GM12878 (cell line): ENCODE data around the gene CACNA2D3. TPM values are rescaled to one million over a fixed set of nuclear protein-coding genes. Genes with fewer than 3 reads are reported as not detected.

Experiments
- ATAC-seq: fragments of 200-7000 bp; cut with Tn5 transposase; 3 replicates; pipeline ENCODE4 v1.9.1; 2020; ENCODE audit warnings: mild to moderate bottlenecking, moderate library complexity
- BruUV-seq: library from RNA; stranded (reverse); fragments of 400-500 nt; replicated peaks from 2 replicates; lab custom pipeline; 2021; lab: Mats Ljungman, UMichigan
- CTCF ChIA-PET: fragments of 300-600 bp; sonication (Branson Sonifier 250); formaldehyde crosslinking; extraction: SDS; loops from one replicate; lab custom pipeline; 2021; ENCODE audit warnings: inconsistent platforms; lab: Yijun Ruan, JAX
- POLR2A ChIA-PET: fragments of 350-600 bp; formaldehyde crosslinking; extraction: SDS; loops from one replicate; lab custom pipeline; 2021; ENCODE audit warnings: inconsistent platforms; lab: Charles Lee
- RAD21 ChIA-PET: fragments of 300-600 bp; sonication (Branson Sonifier 250); formaldehyde crosslinking; loops from one replicate; lab custom pipeline; 2023; ENCODE audit warnings: antibody characterized with exemption; ENCODE audit not compliant: unreplicated experiment; lab: Charles Lee
- SMC1A ChIA-PET: fragments of 300-600 bp; sonication (Branson Sonifier 250); formaldehyde crosslinking; loops from one replicate; lab custom pipeline; 2023; ENCODE audit not compliant: unreplicated experiment, uncharacterized antibody; lab: Charles Lee
- DNase-seq: peaks from one replicate; pipeline ENCODE4 v3.0.0-alpha.2; 2011; ENCODE audit warnings: low read depth, low spot score
- FAIRE-seq: peaks from 3 replicates; lab custom pipeline; 2011; peaks lifted over from hg19 to GRCh38; lab: Jason Lieb, UNC
- H2AFZ ChIP-seq: 2 replicates; pipeline ENCODE4 v1.6.0; 2011; ENCODE audit warnings: low read depth, low read length, control low read depth; ENCODE audit not compliant: control insufficient read depth
- H3K27ac ChIP-seq: 2 replicates; pipeline ENCODE4 v1.5.1; 2011; ENCODE audit warnings: control low read depth; ENCODE audit not compliant: control insufficient read depth, insufficient read depth
- H3K27me3 ChIP-seq, 2 experiments: replicated peaks in 1 of 2; 2 replicates each; pipeline versions ENCODE4 v1.6.0 to v1.6.1; 2011; ENCODE audit warnings: low read length in 1 of 2; ENCODE audit not compliant: control insufficient read depth in 2 of 2, insufficient read depth in 2 of 2
- H3K36me3 ChIP-seq, 2 experiments: 2 replicates each; pipeline ENCODE4 v1.5.1; 2011; ENCODE audit warnings: low read length in 1 of 2; ENCODE audit not compliant: control insufficient read depth in 2 of 2, insufficient read depth in 2 of 2
- H3K4me1 ChIP-seq: 2 replicates; pipeline ENCODE4 v1.6.1; 2011; ENCODE audit warnings: mild to moderate bottlenecking, low read length, moderate library complexity, mixed read lengths; ENCODE audit not compliant: control insufficient read depth, insufficient read depth
- H3K4me2 ChIP-seq: 2 replicates; pipeline ENCODE4 v1.6.0; 2011; ENCODE audit warnings: control low read depth; ENCODE audit not compliant: control insufficient read depth, insufficient read depth
- H3K4me3 ChIP-seq: fragments of 200-600 bp; sonication (generic); 2 replicates; pipeline ENCODE4 v1.5.1; 2016
- H3K79me2 ChIP-seq: 2 replicates; pipeline ENCODE4 v1.6.0; 2011; ENCODE audit warnings: low read length; ENCODE audit not compliant: control insufficient read depth, insufficient read depth
- H3K9ac ChIP-seq: 2 replicates; pipeline ENCODE4 v1.8.0; 2011; ENCODE audit warnings: low read length, control low read depth, mixed read lengths; ENCODE audit not compliant: control insufficient read depth, insufficient read depth
- H3K9me3 ChIP-seq: replicated peaks from 3 replicates; pipeline ENCODE4 v1.5.1; 2011; ENCODE audit warnings: mild to moderate bottlenecking, low read length; ENCODE audit not compliant: control insufficient read depth, insufficient read depth
- H4K20me1 ChIP-seq: 2 replicates; pipeline ENCODE4 v1.6.0; 2011; ENCODE audit not compliant: control insufficient read depth, insufficient read depth
- ASH2L ChIP-seq: fragments of 300-600, 200-600 bp; sonication (generic); IDR thresholded peaks from 2 replicates; pipeline ENCODE4 v1.6.1; 2017; ENCODE audit warnings: low read depth, mild to moderate bottlenecking, borderline replicate concordance
- ATF2 ChIP-seq: IDR thresholded peaks from 2 replicates; pipeline ENCODE4 v1.6.1; 2012; ENCODE audit warnings: low read length, inconsistent platforms
- ATF3 ChIP-seq: IDR thresholded peaks from 2 replicates; pipeline ENCODE4 v1.6.1; 2011; ENCODE audit warnings: low read depth, mild to moderate bottlenecking, low read length, moderate library complexity, borderline replicate concordance; ENCODE audit errors: extremely low read depth
- ELK1 ChIP-seq: IDR thresholded peaks from 2 replicates; pipeline ENCODE4 v1.6.1; 2012; ENCODE audit warnings: low read depth, low read length, improper control_type of control experiment
- FOXM1 ChIP-seq: IDR thresholded peaks from 2 replicates; pipeline ENCODE4 v1.6.1; 2012; ENCODE audit warnings: low read depth, mild to moderate bottlenecking, inconsistent platforms, low read length, moderate library complexity
- MTA3 ChIP-seq: IDR thresholded peaks from 2 replicates; pipeline ENCODE4 v1.6.1; 2012; ENCODE audit warnings: low read length, inconsistent platforms, borderline replicate concordance
- MXI1 ChIP-seq: fragments of 150-350 bp; IDR thresholded peaks from 2 replicates; pipeline ENCODE4 v1.6.1; 2011; ENCODE audit warnings: low read depth, mild to moderate bottlenecking, inconsistent platforms, low read length, improper control_type of control experiment
- RB1 ChIP-seq: fragments of 450-650 bp; formaldehyde crosslinking; IDR thresholded peaks from 2 replicates; pipeline ENCODE4 v1.6.1; 2017; ENCODE audit warnings: mild to moderate bottlenecking, borderline replicate concordance
- SPI1 ChIP-seq: IDR thresholded peaks from 2 replicates; pipeline ENCODE4 v1.6.1; 2011; ENCODE audit warnings: low read depth, mild to moderate bottlenecking, low read length, moderate library complexity, borderline replicate concordance; ENCODE audit not compliant: insufficient read depth
- TAF1 ChIP-seq: IDR thresholded peaks from 2 replicates; pipeline ENCODE4 v1.6.1; 2011; ENCODE audit warnings: mild to moderate bottlenecking, low read depth, low read length, borderline replicate concordance
- in situ Hi-C: fragments of 300-500 bp; cut with MboI; formaldehyde crosslinking; loops from 9 replicates; pipeline ENCODE4 v1.14.3; 2018; ENCODE audit warnings: mixed read lengths
- intact Hi-C: fragments of 100-400 bp; cut with micrococcal nuclease; formaldehyde crosslinking; loops from one replicate; pipeline ENCODE4 v1.14.2; 2022; ENCODE audit not compliant: unreplicated experiment
- polyA plus RNA-seq, 11 experiments: library from polyadenylated mRNA; depleted of rRNA in 4 of 11; unstranded in 6 of 11; stranded (reverse) in 5 of 11; fragments of >200 nt; fragmentation: Nextera tagmentation in 4 of 11; fragmentation: Illumina TruSeq in 1 of 11; extraction: Ambion mirVana in 4 of 11; extraction: Trizol in 1 of 11; gene quantifications; 1 replicate in 1 of 11; 2 replicates in 10 of 11; pipeline versions ENCODE4 v1.2.1 to v1.2.3, GENCODE V29; 2011 to 2016; ENCODE audit warnings: inconsistent platforms in 2 of 11, missing spikeins in 2 of 11, low read depth in 1 of 11
- total RNA-seq, 4 experiments: library from RNA; depleted of rRNA in 3 of 4; stranded (reverse); fragments of >200 nt in 3 of 4; fragmentation: Illumina TruSeq in 1 of 4; extraction: Trizol in 1 of 4; gene quantifications; 2 replicates each; pipeline versions ENCODE4 v1.2.1 to v1.2.3, GENCODE V29; 2013 to 2021
- TF ChIP-seq, protein P1 (sequence below): fragments of 450-650 bp; IDR thresholded peaks from 2 replicates; pipeline ENCODE4 v1.6.1; 2018; ENCODE audit warnings: borderline replicate concordance, mild to moderate bottlenecking; ENCODE audit not compliant: partially characterized antibody
- TF ChIP-seq, protein P2 (sequence below): fragments of 450-650 bp; IDR thresholded peaks from 2 replicates; pipeline ENCODE4 v1.6.1; 2017; ENCODE audit warnings: mild to moderate bottlenecking

The CACNA2D3 gene
- total and polyA plus RNA-seq, 10 of the 15 experiments (the other 5 are each of a cell fraction or from before 2014, with no cell fraction given) = not detected

GRCh38 chr3:54426381-54426780 is 304.0 kb downstream of the CACNA2D3 start:
- ChIA-PET POLR2A (no interaction called here), CTCF (no interaction called here), RAD21 (no interaction called here), SMC1A (no interaction called here)
- Histone ChIP-seq H3K27ac (no peak overlapping the region), H3K9me3 (no peaks in the 10 kb centered on the region), H3K4me1 (no peaks in the 10 kb centered on the region), H4K20me1 (no peaks in the 10 kb centered on the region), H3K4me2 (no peak overlapping the region), H3K4me3 (no peak overlapping the region), H3K27me3 (no peaks in the 10 kb centered on the region; a peak in 1 of 4 replicates), H3K79me2 (no peaks in the 10 kb centered on the region), H3K9ac (no peak overlapping the region), H3K36me3 (no peaks in the 10 kb centered on the region), H2AFZ (no peak overlapping the region)
- intact Hi-C loops (loop anchor here (5.0 kb wide), 1 partner anchor 426 kb away; no protein-coding TSS in a partner anchor), in situ Hi-C loops (loop anchor here (10.0 kb wide), 1 partner anchor 1828 kb away; no protein-coding TSS in a partner anchor)
- no TSS peak for BruUV-seq
- DNase-seq (no peak), FAIRE-seq (no peak), ATAC-seq (no peak)
- TF ChIP-seq ELK1 (no peak), RB1 (no peak), ATF2 (no peak), MXI1 (no peak), TAF1 (no peak), ASH2L (no peak), MTA3 (no peak), SPI1 (no peak), FOXM1 (no peak), ATF3 (no peak)
- TF ChIP-seq, protein P1, sequence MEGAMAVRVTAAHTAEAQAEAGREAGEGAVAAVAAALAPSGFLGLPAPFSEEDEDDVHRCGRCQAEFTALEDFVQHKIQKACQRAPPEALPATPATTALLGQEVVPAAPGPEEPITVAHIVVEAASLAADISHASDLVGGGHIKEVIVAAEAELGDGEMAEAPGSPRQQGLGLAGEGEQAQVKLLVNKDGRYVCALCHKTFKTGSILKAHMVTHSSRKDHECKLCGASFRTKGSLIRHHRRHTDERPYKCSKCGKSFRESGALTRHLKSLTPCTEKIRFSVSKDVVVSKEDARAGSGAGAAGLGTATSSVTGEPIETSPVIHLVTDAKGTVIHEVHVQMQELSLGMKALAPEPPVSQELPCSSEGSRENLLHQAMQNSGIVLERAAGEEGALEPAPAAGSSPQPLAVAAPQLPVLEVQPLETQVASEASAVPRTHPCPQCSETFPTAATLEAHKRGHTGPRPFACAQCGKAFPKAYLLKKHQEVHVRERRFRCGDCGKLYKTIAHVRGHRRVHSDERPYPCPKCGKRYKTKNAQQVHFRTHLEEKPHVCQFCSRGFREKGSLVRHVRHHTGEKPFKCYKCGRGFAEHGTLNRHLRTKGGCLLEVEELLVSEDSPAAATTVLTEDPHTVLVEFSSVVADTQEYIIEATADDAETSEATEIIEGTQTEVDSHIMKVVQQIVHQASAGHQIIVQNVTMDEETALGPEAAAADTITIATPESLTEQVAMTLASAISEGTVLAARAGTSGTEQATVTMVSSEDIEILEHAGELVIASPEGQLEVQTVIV = no peak
- TF ChIP-seq, protein P2, sequence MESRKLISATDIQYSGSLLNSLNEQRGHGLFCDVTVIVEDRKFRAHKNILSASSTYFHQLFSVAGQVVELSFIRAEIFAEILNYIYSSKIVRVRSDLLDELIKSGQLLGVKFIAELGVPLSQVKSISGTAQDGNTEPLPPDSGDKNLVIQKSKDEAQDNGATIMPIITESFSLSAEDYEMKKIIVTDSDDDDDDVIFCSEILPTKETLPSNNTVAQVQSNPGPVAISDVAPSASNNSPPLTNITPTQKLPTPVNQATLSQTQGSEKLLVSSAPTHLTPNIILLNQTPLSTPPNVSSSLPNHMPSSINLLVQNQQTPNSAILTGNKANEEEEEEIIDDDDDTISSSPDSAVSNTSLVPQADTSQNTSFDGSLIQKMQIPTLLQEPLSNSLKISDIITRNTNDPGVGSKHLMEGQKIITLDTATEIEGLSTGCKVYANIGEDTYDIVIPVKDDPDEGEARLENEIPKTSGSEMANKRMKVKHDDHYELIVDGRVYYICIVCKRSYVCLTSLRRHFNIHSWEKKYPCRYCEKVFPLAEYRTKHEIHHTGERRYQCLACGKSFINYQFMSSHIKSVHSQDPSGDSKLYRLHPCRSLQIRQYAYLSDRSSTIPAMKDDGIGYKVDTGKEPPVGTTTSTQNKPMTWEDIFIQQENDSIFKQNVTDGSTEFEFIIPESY = no peak
